GM18505 (cell line): ENCODE results near the gene CIDEA.
A peak's percentile ranks its signal among the peaks of the same experiment; 100 is the strongest.

Experiments
- ATAC-seq: cut with Tn5 transposase; IDR thresholded peaks from one replicate; pipeline ENCODE4 v1.9.1; 2021; ENCODE audit not compliant: unreplicated experiment
- POLR2A ChIP-seq: IDR thresholded peaks from 4 replicates; pipeline ENCODE4 v1.6.1; 2011; ENCODE audit warnings: borderline replicate concordance; ENCODE audit not compliant: insufficient read depth, insufficient read length; ENCODE audit errors: extremely low read depth

Gene CIDEA

GRCh38 chr18:12305930-12306629 is 51.9 kb downstream of the CIDEA start:
- no peak for ATAC-seq
- TF ChIP-seq POLR2A: no peak

GRCh38 chr18:12306752-12307700 is 52.9 kb downstream of the CIDEA start:
- ATAC-seq: peak; percentile 12
- TF ChIP-seq POLR2A: no peak

- peak; percentile 69 for ATAC-seq
- peak; percentile 53 for TF ChIP-seq POLR2A
These were observed 53.7 kb downstream of the CIDEA start, which contains the start of gene TUBB6 for GRCh38 chr18:12307701-12308385. TSS of gene TUBB6 (plus strand) at chr18:12308241. CDS start at chr18:12308293, 52 bp downstream.

GRCh38 chr18:12308386-12309100 is 54.4 kb downstream of the CIDEA start:
- ATAC-seq: peak; percentile 46
- TF ChIP-seq POLR2A: no peak

GRCh38 chr18:12309683-12310198 is 55.6 kb downstream of the CIDEA start:
- no peak for ATAC-seq
- no peak for TF ChIP-seq POLR2A

GRCh38 chr18:12310762-12311161 is 56.6 kb downstream of the CIDEA start:
- no peak for TF ChIP-seq POLR2A
- ATAC-seq: no peak

GRCh38 chr18:12312976-12313375 is 58.8 kb downstream of the CIDEA start:
- no peak for ATAC-seq
- no peak for TF ChIP-seq POLR2A

GRCh38 chr18:12313530-12314245 is 59.5 kb downstream of the CIDEA start:
- no peak for TF ChIP-seq POLR2A
- ATAC-seq: no peak

- no peak for TF ChIP-seq POLR2A
- no peak for ATAC-seq
These were observed 60.6 kb downstream of the CIDEA start for GRCh38 chr18:12314591-12315305.

GRCh38 chr18:12315490-12315889 is 61.3 kb downstream of the CIDEA start:
- no peak for TF ChIP-seq POLR2A
- no peak for ATAC-seq

- ATAC-seq: no peak
- TF ChIP-seq POLR2A: no peak
These were observed 61.8 kb downstream of the CIDEA start for GRCh38 chr18:12315911-12316310.

- no peak for ATAC-seq
- no peak for TF ChIP-seq POLR2A
These were observed 63.6 kb downstream of the CIDEA start for GRCh38 chr18:12317664-12318333.

GRCh38 chr18:12318334-12318697 is 64.2 kb downstream of the CIDEA start:
- ATAC-seq: no peak
- TF ChIP-seq POLR2A: no peak
